ENCODE measurements around the gene ZFHX2. TPM values are rescaled to one million over a fixed set of nuclear protein-coding genes. Genes with fewer than 3 reads are reported as not detected.

ZFHX2 gene
- total and polyA plus RNA-seq, 3 donors from 2014 or later = 9.2 to 34.3 (median 21.2) TPM

- Histone ChIP-seq H3K36me3 (ENCODE audit: low read depth, missing control alignments) (no peaks in the 10 kb centered on the region), H3K9me3 (no peaks in the 10 kb centered on the region), H3K27ac (no peak overlapping the region), H3K4me1 (no peaks in the 10 kb centered on the region), H3K27me3 (no peaks in the 10 kb centered on the region), H3K4me3 (no peak overlapping the region)
- intact Hi-C loops (cut with DNase I; ENCODE audit: low total_unique reads) = no loop called here
- TF ChIP-seq, protein P1, sequence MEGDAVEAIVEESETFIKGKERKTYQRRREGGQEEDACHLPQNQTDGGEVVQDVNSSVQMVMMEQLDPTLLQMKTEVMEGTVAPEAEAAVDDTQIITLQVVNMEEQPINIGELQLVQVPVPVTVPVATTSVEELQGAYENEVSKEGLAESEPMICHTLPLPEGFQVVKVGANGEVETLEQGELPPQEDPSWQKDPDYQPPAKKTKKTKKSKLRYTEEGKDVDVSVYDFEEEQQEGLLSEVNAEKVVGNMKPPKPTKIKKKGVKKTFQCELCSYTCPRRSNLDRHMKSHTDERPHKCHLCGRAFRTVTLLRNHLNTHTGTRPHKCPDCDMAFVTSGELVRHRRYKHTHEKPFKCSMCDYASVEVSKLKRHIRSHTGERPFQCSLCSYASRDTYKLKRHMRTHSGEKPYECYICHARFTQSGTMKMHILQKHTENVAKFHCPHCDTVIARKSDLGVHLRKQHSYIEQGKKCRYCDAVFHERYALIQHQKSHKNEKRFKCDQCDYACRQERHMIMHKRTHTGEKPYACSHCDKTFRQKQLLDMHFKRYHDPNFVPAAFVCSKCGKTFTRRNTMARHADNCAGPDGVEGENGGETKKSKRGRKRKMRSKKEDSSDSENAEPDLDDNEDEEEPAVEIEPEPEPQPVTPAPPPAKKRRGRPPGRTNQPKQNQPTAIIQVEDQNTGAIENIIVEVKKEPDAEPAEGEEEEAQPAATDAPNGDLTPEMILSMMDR (IDR thresholded peaks at IDR 0.05) = no peak
- no peak for TF ChIP-seq POLR2A (IDR thresholded peaks at IDR 0.05)
- no peak for DNase-seq
- WGBS, 2 donors = 80 to 94% methylated on average over 4 to 16 of the region's 16 CpGs
Measured at GRCh38 chr14:23533652-23534435, 17.7 kb downstream of the ZFHX2 start.

- TF ChIP-seq, protein P1 (IDR thresholded peaks at IDR 0.05) = no peak
- TF ChIP-seq POLR2A (IDR thresholded peaks at IDR 0.05) = no peak
- no peak for DNase-seq
- no peaks in the 10 kb centered on the region for H3K27me3 ChIP-seq
- no peaks in the 10 kb centered on the region for H3K36me3 ChIP-seq (ENCODE audit: low read depth, missing control alignments)
- no peaks in the 10 kb centered on the region for H3K4me1 ChIP-seq
- no peak overlapping the region for H3K4me3 ChIP-seq
- no peak overlapping the region for H3K27ac ChIP-seq
- WGBS, 2 donors = 95 to 96% methylated on average over 6 to 7 of the region's 7 CpGs
- intact Hi-C loops (cut with DNase I; ENCODE audit: low total_unique reads) = no loop called here
- no peaks in the 10 kb centered on the region for H3K9me3 ChIP-seq
Measured at GRCh38 chr14:23532658-23533057, 18.9 kb downstream of the ZFHX2 start.

DNA sequence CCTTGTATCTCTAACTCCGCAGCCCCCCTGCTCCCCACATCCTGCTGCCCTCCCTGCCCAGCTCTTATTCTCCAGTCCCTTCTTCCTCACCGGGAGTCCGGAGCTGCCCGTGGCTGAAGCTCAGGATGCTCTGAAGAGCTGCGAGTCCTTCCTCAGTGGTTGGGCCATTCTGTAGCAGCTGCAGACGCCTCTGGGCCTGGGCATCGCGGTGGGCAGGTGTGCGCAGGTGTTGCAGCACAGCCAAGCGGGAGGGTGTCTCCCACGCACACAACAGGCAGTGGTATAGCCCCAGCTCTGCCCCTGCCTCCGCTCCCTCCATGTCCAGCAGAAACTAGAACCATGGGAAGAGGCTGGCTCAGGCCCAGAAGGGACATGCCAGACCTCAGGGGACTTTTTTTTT, 20.2 kb downstream of the ZFHX2 start:
- no peak for DNase-seq
- Histone ChIP-seq H3K27me3 (no peaks in the 10 kb centered on the region), H3K27ac (no peak overlapping the region), H3K4me1 (no peaks in the 10 kb centered on the region), H3K36me3 (ENCODE audit: low read depth, missing control alignments) (no peaks in the 10 kb centered on the region), H3K4me3 (no peak overlapping the region), H3K9me3 (no peaks in the 10 kb centered on the region)
- TF ChIP-seq, protein P1 (IDR thresholded peaks at IDR 0.05) = no peak
- no peak for TF ChIP-seq POLR2A (IDR thresholded peaks at IDR 0.05)
- WGBS, 2 donors = 85 to 93% methylated on average over 10 to 12 of the region's 12 CpGs
- intact Hi-C loops (cut with DNase I; ENCODE audit: low total_unique reads) = no loop called here

DNA sequence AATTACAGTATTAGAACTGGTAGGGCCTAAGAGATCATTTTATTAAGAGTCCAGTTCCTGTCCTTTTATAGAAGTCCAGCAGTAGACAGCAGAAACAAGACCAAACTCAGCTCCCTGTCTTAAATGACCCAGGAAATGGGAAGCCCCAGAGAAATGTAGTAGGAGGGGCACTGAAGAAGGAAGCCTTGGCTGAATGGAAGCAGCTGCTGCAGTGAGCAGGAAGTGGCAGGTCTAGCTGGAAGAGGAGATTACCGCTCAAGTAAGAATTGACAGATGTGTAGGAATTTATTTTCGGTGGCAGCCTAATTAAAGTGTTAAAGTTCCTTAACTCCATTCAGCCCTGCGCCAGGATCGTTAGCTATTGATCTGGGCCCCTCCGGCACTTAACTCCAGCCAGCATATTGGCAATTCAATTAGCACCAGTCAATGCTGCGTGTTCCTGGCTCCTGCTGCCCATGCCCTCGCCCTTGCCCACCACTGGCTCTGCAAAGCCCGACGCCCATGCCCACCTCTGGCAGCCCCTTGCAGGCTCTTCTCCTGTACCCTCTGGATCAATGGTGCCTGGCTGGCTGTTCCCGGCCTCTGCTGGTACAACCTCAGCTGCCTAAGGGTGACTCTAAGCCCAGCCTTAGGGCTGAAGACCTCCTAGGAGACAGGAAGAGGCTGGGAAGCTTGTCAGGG, 21.1 kb downstream of the ZFHX2 start:
- Histone ChIP-seq H3K36me3 (ENCODE audit: low read depth, missing control alignments) (no peaks in the 10 kb centered on the region), H3K4me3 (no peak overlapping the region), H3K27ac (no peak overlapping the region), H3K4me1 (no peaks in the 10 kb centered on the region), H3K9me3 (no peaks in the 10 kb centered on the region), H3K27me3 (no peaks in the 10 kb centered on the region)
- WGBS, 2 donors = 88 to 89% methylated on average over 10 of the region's 10 CpGs
- intact Hi-C loops (cut with DNase I; ENCODE audit: low total_unique reads) = no loop called here
- no peak for DNase-seq
- no peak for TF ChIP-seq POLR2A (IDR thresholded peaks at IDR 0.05)
- TF ChIP-seq, protein P1 (IDR thresholded peaks at IDR 0.05) = no peak

Data from testis (tissue), 3 donors.